Karpas-422 (cell line): ENCODE results near the gene CILP. TPM values are rescaled to one million over a fixed set of nuclear protein-coding genes. Genes with fewer than 3 reads are reported as not detected.
"Not testable (repeated sequence)": the region's sequence is repeated elsewhere in the genome, so short reads cannot be mapped to it uniquely, and the experiment has no call there.

Experiments
- DNase-seq: peaks from one replicate; pipeline ENCODE4 v3.0.0-alpha.2; 2015
- H2AFZ ChIP-seq: fragments of 200-600 bp; sonication (generic); 2 replicates; pipeline ENCODE4 v1.6.1; 2014; ENCODE audit warnings: antibody characterized with exemption, low read length, mixed read lengths
- H3K27ac ChIP-seq: fragments of 200-600 bp; sonication (generic); 2 replicates; pipeline ENCODE4 v1.5.1; 2014; ENCODE audit warnings: mild to moderate bottlenecking, low read length, moderate library complexity
- H3K27me3 ChIP-seq: fragments of 200-600 bp; sonication (generic); 2 replicates; pipeline ENCODE4 v1.6.1; 2014; ENCODE audit warnings: low read length, mixed read lengths
- H3K36me3 ChIP-seq: fragments of 200-600 bp; sonication (generic); 2 replicates; pipeline ENCODE4 v1.6.1; 2014; ENCODE audit warnings: low read length, mixed read lengths; ENCODE audit not compliant: insufficient read depth
- H3K4me1 ChIP-seq: fragments of 200-600 bp; sonication (generic); 2 replicates; pipeline ENCODE4 v1.6.1; 2014; ENCODE audit warnings: mild to moderate bottlenecking, low read length, mixed read lengths
- H3K4me2 ChIP-seq: fragments of 200-600 bp; sonication (generic); 2 replicates; pipeline ENCODE4 v1.6.1; 2014; ENCODE audit warnings: low read length, low read depth, mild to moderate bottlenecking; ENCODE audit not compliant: poor library complexity, severe bottlenecking
- H3K4me3 ChIP-seq: fragments of 200-600 bp; sonication (generic); 2 replicates; pipeline ENCODE4 v1.5.1; 2014; ENCODE audit warnings: mild to moderate bottlenecking, antibody characterized with exemption, low read length, mixed read lengths
- H3K79me2 ChIP-seq: fragments of 200-600 bp; sonication (generic); 2 replicates; pipeline ENCODE4 v1.6.1; 2014; ENCODE audit warnings: mild to moderate bottlenecking, low read length, mixed read lengths
- H3K9ac ChIP-seq: fragments of 200-600 bp; sonication (generic); 2 replicates; pipeline ENCODE4 v1.6.0; 2014; ENCODE audit warnings: low read length
- H3K9me2 ChIP-seq: fragments of 200-600 bp; sonication (generic), shearing (Covaris generic); replicated peaks from 2 replicates; pipeline ENCODE4 v1.6.0; 2014; ENCODE audit warnings: mild to moderate bottlenecking, low read length, moderate library complexity; ENCODE audit not compliant: insufficient read depth
- H3K9me3 ChIP-seq: fragments of 300-700, 200-600 bp; sonication (generic); 2 replicates; pipeline ENCODE4 v1.6.1; 2014; ENCODE audit warnings: low read length, mixed read lengths
- H4K20me1 ChIP-seq: fragments of 200-600 bp; sonication (generic); 2 replicates; pipeline ENCODE4 v1.6.1; 2014; ENCODE audit warnings: mild to moderate bottlenecking, antibody characterized with exemption, low read length, low read depth; ENCODE audit not compliant: insufficient read depth
- total RNA-seq: library from RNA; depleted of rRNA; stranded (reverse); fragments of >200 nt; shearing (Covaris generic); gene quantifications from 2 replicates; pipeline ENCODE4 v1.2.3, GENCODE V29; 2014; ENCODE audit warnings: low replicate concordance

Gene CILP
- total RNA-seq, 1 experiment from 2014 or later: not detected

DNA sequence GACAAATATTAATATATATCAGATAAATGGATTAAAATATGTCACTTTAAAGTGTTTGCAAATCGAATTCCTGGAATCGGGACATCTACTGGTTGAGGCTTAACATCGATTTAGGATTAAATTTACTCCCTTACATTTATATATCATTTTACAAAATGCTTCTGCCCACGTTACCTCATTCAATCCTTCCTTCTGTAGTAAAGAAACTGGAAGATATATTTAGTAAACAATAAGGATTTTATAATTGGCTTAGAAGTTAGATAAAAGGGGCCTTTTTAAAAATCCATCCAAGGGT, 27.5 kb downstream of the CILP start:
- peak overlapping the region; percentile 99 for H3K9ac ChIP-seq
- H3K79me2 ChIP-seq: peaks cover 60% of the 10 kb centered on the region
- H4K20me1 ChIP-seq: peaks cover 5% of the 10 kb centered on the region; the same call in 1 of the 2 replicates
- peak overlapping the region; percentile 98 for H3K4me2 ChIP-seq
- no peaks in the 10 kb centered on the region for H3K27me3 ChIP-seq
- peak overlapping the region; percentile 91 for H3K4me3 ChIP-seq
- DNase-seq: no peak
- H3K9me3 ChIP-seq: no peaks in the 10 kb centered on the region
- peak overlapping the region; percentile 81 for H3K27ac ChIP-seq
- H3K36me3 ChIP-seq: peaks cover 17% of the 10 kb centered on the region; the same call in 1 of the 2 replicates
- no peaks in the 10 kb centered on the region for H3K9me2 ChIP-seq
- H2AFZ ChIP-seq: 0 out of 2 replicates have a peak overlapping the region, but pooled peaks have one; percentile 95
- peaks cover 25% of the 10 kb centered on the region for H3K4me1 ChIP-seq

DNA sequence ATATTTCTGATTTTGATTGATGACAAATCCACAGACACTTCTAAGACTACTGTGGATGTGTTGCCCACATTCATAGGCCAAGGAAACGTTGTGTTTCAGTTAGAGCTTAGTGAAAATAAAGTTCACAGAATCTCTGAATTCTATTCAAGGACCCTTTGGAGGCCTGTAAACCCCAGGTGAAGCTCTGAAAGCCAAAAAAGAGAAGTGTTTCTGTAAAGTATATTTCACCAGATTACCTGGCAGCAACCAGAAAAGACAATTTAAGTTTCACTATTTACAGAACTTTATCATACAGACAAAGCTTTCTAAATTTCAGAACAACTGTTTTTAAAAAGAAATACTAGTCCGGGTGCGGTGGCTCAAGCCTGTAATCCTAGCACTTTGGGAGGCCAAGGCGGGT, 28.7 kb downstream of the CILP start:
- no peaks in the 10 kb centered on the region for H3K27me3 ChIP-seq
- peak overlapping the region; percentile 43; the same call in 1 of the 2 replicates for H3K4me3 ChIP-seq
- H3K4me2 ChIP-seq: peak overlapping the region; percentile 98
- DNase-seq: peak; percentile 49
- no peaks in the 10 kb centered on the region for H3K9me3 ChIP-seq
- no peaks in the 10 kb centered on the region for H3K9me2 ChIP-seq
- no peak overlapping the region for H2AFZ ChIP-seq
- H3K79me2 ChIP-seq: peaks cover 67% of the 10 kb centered on the region
- H3K27ac ChIP-seq: peak overlapping the region; percentile 57
- peaks cover 26% of the 10 kb centered on the region; the same call in 1 of the 2 replicates for H3K36me3 ChIP-seq
- peak overlapping the region; percentile 31; the same call in 1 of the 2 replicates for H3K9ac ChIP-seq
- peaks cover 25% of the 10 kb centered on the region for H3K4me1 ChIP-seq
- H4K20me1 ChIP-seq: peaks cover 5% of the 10 kb centered on the region; the same call in 1 of the 2 replicates

DNA sequence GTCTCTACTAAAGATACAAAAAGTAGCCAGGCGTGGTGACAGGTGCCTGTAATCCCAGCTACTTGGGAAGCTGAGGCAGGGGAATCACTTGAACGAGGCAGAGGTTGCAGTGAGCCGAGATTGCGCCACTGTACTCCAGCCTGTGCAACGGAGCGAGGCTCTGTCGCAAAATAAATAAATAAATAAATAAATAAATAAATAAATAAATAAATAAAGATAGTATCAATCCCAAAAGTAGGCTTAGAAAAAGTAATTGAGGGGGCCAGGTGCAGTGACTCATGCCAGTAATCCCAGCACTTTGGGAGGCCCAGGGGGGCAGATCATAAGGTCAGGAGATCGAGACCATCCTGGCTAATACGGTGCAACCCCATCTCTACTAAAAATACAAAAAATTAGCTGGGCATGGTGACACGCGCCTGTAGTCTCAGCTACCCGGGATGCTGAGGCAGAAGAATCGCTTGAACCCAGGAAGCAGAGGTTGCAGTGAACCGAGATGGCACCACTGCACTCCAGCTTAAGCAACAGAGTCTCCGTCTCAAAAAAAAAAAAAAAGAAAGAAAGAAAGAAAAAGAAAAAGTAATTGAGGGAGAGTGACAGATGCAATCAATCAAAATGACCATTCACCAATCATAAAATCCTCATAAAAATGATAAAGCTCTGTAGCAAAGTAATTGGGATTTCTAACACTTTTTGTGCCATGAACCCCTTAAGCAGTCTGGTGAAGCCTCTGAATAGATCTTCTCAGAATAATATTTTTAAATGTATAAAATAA, 29.5 kb downstream of the CILP start:
- H3K9me3 ChIP-seq: not testable (repeated sequence)

DNA sequence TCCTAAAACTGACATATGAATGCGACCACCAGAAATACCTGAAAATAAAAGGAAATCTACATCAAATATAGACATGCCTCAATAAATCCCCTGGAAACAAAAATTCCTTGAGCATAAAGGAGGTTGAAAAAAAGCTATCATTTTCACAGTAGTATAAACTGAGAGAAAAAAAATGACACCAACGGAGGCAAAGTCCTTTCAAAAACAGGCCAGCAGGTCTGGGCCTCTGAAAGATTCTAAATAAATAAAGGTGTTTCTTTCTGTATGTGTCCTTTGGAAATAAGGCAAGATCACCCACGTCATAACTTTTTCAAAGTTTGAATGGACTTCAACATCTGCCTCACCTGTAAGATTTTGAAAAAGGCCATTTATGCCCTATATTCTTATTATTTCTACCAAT, 31.1 kb downstream of the CILP start:
- Histone ChIP-seq H3K27me3 (no peaks in the 10 kb centered on the region), H3K4me3 (no peak overlapping the region), H3K27ac (no peak overlapping the region), H3K36me3 (peaks cover 36% of the 10 kb centered on the region; the same call in 1 of the 2 replicates), H3K79me2 (peaks cover 74% of the 10 kb centered on the region), H3K9me3 (no peaks in the 10 kb centered on the region), H3K9me2 (no peaks in the 10 kb centered on the region), H3K4me2 (no peak overlapping the region), H2AFZ (no peak overlapping the region), H3K4me1 (peaks cover 17% of the 10 kb centered on the region), H3K9ac (no peak overlapping the region), H4K20me1 (peaks cover 5% of the 10 kb centered on the region; the same call in 1 of the 2 replicates)
- no peak for DNase-seq

More for the DNA sequence above, 29.5 kb downstream of the CILP start:
- H4K20me1 ChIP-seq, DNase-seq, H3K9me2 ChIP-seq, H3K27me3 ChIP-seq, H3K9ac ChIP-seq, H2AFZ ChIP-seq, H3K4me3 ChIP-seq: not testable (repeated sequence)
- peaks cover 71% of the 10 kb centered on the region for H3K79me2 ChIP-seq
- H3K4me2 ChIP-seq: peak overlapping the region; percentile 98
- H3K36me3 ChIP-seq: peaks cover 30% of the 10 kb centered on the region; the same call in 1 of the 2 replicates
- H3K4me1 ChIP-seq: peaks cover 25% of the 10 kb centered on the region
- peak overlapping the region; percentile 57; the same call in 1 of the 2 replicates for H3K27ac ChIP-seq

DNA sequence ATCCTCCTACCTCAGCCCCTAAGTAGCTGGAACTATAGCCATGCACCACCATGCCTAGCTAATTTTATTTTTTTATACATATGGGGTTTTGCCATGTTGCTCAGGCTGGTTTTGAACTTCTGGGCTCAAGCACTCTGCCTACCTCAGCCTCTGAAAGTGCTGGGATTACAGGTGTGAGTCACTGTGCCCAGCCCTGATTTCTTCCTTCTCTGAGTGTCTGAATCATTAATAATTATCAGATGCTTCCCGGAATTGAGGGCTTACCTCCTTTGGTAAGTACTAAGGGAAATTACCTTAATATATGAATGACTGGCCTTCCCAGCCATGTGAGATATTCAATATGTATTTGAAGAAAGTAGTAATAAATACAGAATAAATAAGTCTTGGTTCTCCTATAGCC, 33.4 kb downstream of the CILP start:
- Histone ChIP-seq H3K79me2 (peaks cover 62% of the 10 kb centered on the region), H3K36me3 (peaks cover 39% of the 10 kb centered on the region; the same call in 1 of the 2 replicates)

DNA sequence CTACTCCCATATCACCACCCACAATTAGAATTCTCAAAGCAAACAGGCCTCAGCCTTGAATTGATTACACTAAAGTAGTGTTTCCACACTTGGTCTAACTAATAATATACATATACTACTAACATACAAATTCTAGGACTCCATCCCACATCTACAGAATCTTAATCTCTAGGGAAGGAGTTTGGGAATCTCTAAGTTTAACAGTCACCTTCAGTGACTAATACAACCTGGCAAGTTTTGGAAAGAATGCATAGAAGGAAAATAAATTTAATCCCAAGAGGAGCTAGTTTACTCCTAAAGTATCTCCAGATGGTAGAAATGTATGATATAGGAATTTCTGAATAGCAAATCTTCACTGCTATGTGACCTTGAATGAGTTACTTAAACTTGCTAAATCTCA, 35.2 kb downstream of the CILP start:
- peaks cover 44% of the 10 kb centered on the region for H3K36me3 ChIP-seq
- H3K27ac ChIP-seq: no peak overlapping the region
- H3K4me3 ChIP-seq: no peak overlapping the region
- H3K9me2 ChIP-seq: no peaks in the 10 kb centered on the region
- no peak overlapping the region for H3K4me2 ChIP-seq
- peaks cover 63% of the 10 kb centered on the region for H3K79me2 ChIP-seq
- no peak overlapping the region for H3K9ac ChIP-seq
- no peaks in the 10 kb centered on the region for H3K27me3 ChIP-seq
- H3K9me3 ChIP-seq: no peaks in the 10 kb centered on the region
- DNase-seq: no peak
- H4K20me1 ChIP-seq: peaks cover 5% of the 10 kb centered on the region; the same call in 1 of the 2 replicates
- H3K4me1 ChIP-seq: peaks cover 16% of the 10 kb centered on the region
- H2AFZ ChIP-seq: no peak overlapping the region

More for the DNA sequence above, 33.4 kb downstream of the CILP start:
- no peaks in the 10 kb centered on the region for H3K27me3 ChIP-seq
- no peak overlapping the region for H3K4me3 ChIP-seq
- peaks cover 5% of the 10 kb centered on the region; the same call in 1 of the 2 replicates for H4K20me1 ChIP-seq
- no peaks in the 10 kb centered on the region for H3K9me2 ChIP-seq
- no peak overlapping the region for H3K9ac ChIP-seq
- H3K4me1 ChIP-seq: peaks cover 15% of the 10 kb centered on the region
- H3K4me2 ChIP-seq: no peak overlapping the region
- H2AFZ ChIP-seq: no peak overlapping the region
- no peaks in the 10 kb centered on the region for H3K9me3 ChIP-seq
- H3K27ac ChIP-seq: no peak overlapping the region
- DNase-seq: no peak

DNA sequence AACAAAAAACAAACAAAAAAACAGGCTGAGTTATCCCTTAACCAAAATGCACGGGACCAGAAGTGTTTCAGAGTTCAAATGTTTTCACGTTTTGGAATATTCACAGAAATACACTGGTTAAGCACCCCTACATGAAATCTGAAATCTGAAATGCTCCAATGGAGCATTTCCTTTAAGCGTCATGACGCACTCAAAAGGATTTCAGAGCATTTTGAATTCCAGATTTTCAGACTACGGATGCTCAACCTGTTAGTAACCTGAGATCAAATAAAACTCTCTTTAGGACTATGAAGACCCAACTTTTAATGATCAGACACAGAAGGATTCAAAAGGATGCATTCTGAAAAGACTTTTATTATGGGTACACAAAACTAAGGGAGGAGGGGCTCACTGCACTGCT, 35.8 kb downstream of the CILP start:
- Histone ChIP-seq H3K9ac (no peak overlapping the region), H3K4me2 (no peak overlapping the region), H3K27me3 (no peaks in the 10 kb centered on the region), H3K9me3 (no peaks in the 10 kb centered on the region), H2AFZ (no peak overlapping the region), H3K79me2 (peaks cover 59% of the 10 kb centered on the region), H3K27ac (no peak overlapping the region), H4K20me1 (peaks cover 5% of the 10 kb centered on the region; the same call in 1 of the 2 replicates), H3K4me3 (no peak overlapping the region), H3K4me1 (peaks cover 16% of the 10 kb centered on the region), H3K36me3 (peaks cover 44% of the 10 kb centered on the region), H3K9me2 (no peaks in the 10 kb centered on the region)
- DNase-seq: no peak

DNA sequence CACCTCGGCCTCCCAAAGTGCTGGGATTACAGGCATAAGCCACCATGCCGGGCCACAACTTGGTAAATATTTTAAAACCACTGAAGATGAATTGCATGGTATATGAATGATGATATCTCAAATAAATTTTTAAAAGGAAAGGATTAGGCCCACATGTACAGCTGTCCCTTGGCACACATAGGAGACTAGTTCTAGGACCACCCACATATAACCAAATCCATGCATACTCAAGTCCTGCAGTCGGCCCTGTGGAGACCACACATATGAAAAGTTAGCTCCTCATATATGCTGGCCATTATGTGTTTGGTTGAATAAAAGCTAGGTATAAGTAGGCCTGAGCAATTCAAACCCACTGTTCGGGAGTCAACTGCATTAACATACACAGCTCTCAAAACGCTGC, 36.8 kb downstream of the CILP start:
- no peak for DNase-seq
- peaks cover 16% of the 10 kb centered on the region for H3K4me1 ChIP-seq
- H3K27ac ChIP-seq: no peak overlapping the region
- no peak overlapping the region for H3K9ac ChIP-seq
- no peak overlapping the region for H3K4me3 ChIP-seq
- H3K79me2 ChIP-seq: peaks cover 57% of the 10 kb centered on the region
- peaks cover 34% of the 10 kb centered on the region for H3K36me3 ChIP-seq
- no peak overlapping the region for H3K4me2 ChIP-seq
- H3K27me3 ChIP-seq: no peaks in the 10 kb centered on the region
- H3K9me2 ChIP-seq: no peaks in the 10 kb centered on the region
- no peaks in the 10 kb centered on the region for H4K20me1 ChIP-seq
- H3K9me3 ChIP-seq: no peaks in the 10 kb centered on the region
- H2AFZ ChIP-seq: no peak overlapping the region
